Occipital lobe (tissue), 2 donors: ENCODE data around the gene PLA2G12A. TPM values are rescaled to one million over a fixed set of nuclear protein-coding genes. Genes with fewer than 3 reads are reported as not detected.

Experiments
- DNase-seq: peaks from one replicate; lab custom pipeline; 2025; lab: John Stamatoyannopoulos, UW
- total RNA-seq: library from RNA; depleted of rRNA; stranded (reverse); fragments of >200 nt; gene quantifications from one replicate; pipeline ENCODE4 v1.2.3, GENCODE V29; 2014

PLA2G12A gene
- total RNA-seq: 25.0 TPM

DNA sequence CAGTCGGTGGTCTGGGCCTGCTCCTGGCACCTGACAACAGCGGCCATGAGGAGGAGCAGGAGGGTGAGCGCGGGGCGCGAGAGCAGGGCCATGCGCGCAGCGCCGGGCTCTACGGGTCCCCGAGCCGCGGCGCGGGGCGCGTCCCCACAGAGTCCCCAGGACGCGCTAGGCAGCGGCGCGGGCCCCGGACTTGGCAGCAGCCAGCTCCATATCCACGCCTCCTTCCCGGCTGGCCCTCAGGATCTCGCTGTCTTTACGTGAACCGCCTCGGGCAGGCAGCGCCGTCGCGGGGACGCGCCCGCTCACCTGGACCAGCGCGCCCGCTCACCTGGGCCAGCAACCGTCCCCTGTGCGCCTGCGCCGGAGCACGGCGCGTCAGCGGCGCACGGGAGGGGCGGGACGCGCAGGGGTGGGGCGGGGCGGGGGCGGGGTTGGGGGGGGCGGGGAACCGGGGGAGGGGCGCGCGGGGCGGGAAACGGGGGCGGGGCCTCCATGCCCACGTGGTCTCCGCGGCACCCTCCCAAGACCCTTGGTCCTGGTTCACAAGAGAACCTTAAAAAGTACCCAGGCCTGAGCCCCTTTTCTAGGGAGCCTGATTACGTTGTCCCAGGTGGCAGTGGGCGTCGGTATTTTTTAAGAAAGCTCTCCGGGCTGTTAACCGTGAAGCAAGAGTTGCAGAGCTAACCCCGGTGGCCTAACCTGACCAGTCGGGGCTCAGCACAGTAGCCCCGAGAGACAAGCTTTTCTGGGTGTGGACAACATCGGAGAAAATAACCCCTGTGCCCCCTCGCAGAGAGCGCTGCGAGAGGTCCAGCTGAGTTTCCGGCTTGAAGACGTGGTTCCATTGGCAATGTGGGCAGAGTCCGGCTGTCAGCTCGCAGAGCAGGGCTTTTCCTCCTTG, at the start of gene PLA2G12A:
Gene PLA2G12A, minus strand, starts transcription at position 353 of the 901 bp plus-strand sequence. Its CDS starts 261 bp downstream, at position 92.
- peak; percentile 53 for DNase-seq

DNA sequence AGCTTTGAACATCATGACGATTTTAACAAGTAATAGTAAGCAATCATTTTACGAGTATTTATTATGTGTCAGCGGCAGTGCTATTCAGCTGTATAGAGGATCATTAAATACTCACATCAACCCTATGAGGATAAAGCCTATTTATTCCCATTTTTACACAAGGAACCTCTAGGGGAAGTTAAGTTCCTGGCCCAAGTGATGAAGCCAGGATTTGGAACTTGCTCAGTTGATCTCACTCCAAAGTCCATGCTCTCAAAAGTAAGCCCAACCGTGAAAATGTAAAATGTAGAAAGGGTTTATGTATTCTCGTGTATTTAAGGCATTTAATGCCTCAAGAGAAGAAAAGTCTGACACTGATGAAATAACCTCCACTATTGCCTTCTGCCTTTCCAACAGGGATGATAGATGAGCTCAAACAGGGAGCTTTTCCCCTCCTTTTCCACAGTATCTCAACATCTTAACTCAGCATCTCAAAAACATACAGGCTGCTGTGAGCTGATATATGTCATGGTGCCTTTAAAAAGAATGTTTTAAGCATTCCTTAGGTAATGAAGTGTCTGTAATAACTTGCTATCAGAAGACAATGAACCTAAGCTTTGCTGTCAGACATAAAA, 35.0 kb upstream of the PLA2G12A start:
- no peak for DNase-seq

DNA sequence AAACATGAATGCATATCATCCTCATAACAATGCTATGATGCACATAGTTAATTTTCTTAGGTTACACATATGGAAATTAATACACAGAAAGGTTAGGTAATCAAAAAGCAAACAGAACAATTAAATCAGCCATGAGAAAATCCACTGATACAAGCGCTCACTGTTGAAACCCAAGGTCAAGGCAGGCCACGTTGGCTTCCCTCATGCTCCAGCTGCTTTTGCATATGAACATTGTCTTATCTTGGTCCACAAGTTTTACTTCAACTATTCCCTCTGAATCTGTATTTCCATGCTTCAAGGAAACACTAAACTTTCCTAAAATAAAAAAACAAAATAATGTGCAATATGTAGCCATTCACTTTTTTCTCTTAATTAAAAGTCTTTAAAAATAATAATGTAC, 34.5 kb upstream of the PLA2G12A start:
- DNase-seq: no peak

DNA sequence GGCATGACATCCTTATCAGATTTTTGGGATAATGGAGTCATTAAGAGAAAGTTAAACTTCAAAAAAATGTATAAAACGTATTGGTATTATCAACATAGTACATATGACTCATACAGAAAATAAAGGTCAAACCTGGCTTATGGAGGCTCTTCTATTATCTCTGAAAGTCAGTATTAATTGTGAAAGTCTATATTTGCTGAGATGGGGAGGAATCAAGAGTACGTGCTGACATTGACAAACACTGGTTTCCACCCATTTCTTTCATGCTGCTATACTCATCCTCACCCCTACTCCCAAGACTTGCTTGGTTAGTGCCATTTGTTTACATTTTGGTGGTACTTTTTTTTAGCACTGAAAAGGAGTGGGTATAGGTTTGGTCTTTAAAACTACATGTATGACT, 30.8 kb upstream of the PLA2G12A start:
- DNase-seq: no peak

DNA sequence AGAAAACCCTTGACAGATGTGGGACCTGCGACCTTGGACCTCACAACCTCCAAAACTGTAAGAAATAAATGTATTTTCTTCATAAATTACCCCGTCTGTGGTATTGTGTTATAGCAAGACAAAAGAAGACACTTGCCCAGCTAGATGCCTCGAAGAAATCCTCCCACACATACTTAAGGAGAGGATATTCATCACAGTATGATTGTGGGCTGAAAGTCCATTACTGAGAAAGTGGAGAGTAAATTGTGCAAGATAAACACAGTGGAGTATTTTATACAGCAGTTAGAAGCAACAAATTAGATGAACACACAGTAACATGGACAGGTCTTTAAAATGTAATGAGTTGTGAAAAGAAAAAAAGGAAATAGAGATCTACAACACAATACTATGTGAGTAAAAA, 25.8 kb upstream of the PLA2G12A start:
- DNase-seq: no peak

DNA sequence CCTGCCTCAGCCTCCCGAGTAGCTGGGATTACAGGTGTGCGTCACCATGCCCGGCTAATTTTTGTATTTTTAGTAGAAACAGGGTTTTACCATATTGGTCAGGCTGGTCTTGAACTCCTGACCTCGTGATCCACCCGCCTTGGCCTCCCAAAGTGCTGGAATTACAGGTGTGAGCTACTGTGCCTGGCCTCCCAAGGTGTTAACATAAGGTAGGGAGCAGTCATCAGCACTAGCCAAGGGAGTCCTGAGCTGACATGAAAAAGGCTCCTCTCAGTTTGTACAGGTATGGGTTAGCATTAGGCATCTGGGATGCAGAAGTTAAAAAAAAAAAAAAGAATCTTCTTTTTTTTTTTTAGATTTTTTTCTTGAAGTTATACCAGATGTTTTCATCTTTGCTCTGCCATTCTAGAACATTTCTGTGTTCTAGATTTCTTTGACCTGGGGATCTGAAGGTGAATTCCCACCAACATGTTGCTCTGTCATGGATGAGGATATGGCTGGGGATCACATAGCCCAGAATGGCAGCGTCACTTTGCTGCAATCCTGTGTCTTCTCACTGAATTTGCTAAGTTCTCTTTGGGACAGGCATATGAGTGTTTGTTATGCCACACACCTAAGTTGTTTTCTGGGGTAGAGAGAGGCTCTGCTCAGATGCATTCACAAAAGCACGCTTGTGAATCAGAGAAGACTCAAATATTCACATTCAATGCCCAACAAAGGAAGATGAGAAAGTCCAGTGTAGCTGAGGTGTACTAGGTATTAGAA, 24.4 kb upstream of the PLA2G12A start:
- DNase-seq: no peak

DNA sequence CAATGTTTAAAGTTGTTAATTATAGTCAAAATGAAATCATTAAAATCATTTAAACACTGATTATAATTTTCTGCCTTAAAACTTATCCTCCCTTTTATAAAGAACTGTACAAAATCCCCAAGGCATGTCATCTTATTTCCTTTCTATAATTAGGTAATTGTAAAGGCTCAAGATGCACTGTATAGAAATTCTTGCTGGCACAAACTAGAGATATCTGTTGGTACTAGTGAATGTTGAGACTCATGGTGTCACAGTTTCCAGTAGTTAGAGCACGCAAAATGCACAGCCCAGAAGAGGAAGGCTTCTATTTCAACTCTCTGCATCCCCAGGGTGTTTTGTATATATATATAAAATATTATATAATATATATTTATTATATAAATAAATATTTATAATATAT, 22.7 kb upstream of the PLA2G12A start:
- DNase-seq: no peak

DNA sequence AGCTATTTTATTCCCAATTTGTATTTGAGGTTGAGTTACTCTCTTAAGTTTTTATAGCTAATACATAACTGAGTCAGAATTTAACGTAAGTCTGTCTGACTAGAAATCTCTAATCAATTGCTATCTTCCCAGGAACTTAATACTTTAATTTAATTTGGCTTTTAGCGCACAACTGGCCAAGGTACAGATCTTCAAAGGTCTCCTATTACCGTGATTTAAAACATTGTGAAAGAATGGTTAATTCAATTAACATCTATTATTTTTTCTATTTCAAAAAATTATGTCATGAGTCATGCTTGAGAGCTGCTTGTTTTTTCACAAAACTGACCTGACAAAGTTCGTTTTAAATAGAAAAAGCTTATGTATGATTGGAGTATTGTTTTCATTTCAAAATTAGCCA, 22.0 kb upstream of the PLA2G12A start:
- no peak for DNase-seq

DNA sequence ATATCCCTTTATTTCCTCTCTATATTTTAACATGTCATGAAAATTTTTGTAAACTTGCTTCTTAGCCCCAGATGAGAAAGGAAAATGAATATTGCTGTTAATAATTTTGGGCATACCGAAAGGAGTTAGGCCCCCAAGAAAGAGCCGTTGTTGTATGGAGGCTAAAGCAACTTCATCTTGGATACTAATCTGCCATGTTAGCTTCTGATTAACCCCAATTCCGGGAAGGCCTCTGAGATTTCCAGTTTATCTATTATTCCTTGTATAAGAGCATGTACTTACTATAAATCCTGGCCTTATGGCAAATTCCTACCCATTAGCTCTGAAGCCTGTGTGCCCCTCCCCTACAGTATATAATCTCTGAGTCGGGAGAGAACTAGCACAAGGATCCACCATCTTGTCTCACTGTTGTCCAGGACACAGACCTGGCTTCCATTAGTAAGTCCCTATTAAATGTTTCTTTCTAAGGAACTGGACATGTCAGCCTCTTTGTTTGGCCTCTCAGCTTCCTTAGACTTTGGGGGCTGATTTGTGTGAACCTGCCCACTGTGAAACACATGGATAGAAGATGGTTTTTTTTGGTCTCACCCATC, 20.9 kb upstream of the PLA2G12A start:
- DNase-seq: no peak

DNA sequence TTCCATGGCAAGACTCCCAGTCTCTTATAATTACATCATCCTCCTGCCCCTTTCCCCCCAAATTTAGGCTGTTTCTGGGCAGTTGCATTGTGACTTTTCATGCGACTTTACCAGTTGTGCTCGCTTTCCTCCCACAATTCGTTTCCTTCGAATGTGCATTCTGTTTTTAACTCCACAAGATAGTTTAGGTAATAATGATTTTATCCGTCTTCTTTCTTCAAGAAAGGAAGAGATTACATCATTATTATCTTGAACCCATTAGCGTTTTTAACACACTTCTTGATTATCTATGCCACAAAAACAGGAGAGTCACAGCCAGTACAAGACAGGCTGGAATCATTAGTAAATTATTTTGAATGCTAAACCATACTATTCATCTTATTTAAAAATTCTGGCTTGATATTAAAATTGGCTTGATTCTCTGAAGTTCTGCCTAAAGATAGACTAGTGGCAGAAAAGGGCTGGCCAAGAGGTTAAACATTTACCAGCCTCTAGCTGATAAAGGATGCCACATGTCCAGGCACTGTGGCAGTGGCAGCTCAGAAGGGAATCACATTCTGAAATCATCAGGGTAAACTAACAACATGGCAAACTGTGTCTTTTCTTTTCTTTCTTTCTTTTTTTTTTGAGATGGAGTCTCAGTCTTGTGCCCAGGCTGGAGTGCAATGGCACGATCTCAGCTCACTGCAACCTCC, 19.7 kb upstream of the PLA2G12A start:
- DNase-seq: no peak

DNA sequence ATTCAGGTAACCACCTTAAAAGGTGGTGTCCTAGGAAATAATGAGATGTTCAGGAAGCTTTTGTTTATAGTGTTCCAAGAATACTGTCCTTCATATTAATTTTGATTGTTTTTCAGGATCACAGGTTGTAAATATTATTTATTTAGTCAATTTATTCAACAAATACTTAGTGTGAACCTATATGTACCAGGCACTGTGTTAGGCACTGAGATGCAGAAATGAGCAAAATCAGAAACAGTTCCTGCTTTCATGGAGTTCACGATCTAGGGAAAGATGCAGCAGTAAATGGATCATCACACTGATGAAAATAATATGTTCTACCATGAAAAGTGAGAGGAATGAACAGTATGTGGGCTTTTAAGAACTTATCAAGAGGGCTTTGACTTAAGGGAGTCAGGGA, 18.2 kb upstream of the PLA2G12A start:
- DNase-seq: no peak

DNA sequence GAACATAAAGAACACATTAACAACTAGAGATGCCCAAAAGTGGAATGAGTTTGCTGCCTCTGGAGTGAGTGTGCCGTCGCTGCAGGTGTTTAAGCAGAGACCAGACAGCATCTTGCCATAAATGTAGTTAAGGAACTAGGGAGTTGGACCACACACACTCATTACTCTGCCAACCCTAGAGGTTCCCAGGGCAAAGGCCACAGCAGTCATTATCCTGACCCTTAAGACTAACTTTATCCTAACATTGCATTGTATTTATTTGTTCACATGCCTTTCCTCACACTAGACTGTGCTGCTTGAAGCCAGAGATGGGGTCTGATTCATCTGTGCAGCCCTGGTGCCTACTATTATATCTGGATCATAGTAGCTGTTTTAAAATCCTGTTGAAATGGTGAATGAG, 16.9 kb upstream of the PLA2G12A start:
- no peak for DNase-seq

DNA sequence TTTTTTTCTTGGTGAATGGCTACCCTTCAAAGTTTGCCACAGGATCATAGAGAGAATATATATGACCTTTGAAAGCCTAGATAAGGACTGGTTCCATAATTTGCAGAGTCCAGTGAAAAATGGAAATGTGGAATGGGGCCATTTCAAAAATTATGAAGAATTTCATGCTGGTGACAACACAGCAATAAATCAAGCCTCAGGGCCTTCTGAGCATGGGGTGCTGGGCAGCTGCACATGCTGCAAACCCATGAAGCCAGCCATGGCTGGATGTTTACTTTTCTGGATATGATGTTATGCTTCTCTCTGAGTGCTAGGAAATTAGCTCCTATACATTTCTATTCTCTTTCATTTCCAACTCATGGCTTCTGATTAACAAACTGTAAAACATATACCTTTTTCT, 16.0 kb upstream of the PLA2G12A start:
- no peak for DNase-seq

DNA sequence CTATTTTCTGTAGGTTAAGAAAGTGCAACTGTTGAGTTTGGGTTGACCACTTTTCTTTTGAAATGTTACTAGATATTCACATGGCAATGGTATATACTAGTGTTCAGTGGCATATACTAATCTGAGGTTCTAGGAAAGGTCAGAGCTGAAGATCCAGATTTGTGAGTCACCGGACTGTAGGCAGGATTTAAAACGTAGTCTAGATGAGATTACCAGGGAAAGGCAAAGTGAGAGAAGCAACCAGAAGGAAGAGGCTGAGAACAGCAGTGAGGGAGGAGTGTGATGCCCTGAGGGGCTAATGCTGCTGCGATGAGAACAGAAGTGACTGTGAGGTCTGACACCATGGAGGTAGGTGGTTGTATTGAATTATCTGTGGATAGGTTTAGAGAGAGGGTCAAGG, 9.7 kb upstream of the PLA2G12A start:
- DNase-seq: no peak

DNA sequence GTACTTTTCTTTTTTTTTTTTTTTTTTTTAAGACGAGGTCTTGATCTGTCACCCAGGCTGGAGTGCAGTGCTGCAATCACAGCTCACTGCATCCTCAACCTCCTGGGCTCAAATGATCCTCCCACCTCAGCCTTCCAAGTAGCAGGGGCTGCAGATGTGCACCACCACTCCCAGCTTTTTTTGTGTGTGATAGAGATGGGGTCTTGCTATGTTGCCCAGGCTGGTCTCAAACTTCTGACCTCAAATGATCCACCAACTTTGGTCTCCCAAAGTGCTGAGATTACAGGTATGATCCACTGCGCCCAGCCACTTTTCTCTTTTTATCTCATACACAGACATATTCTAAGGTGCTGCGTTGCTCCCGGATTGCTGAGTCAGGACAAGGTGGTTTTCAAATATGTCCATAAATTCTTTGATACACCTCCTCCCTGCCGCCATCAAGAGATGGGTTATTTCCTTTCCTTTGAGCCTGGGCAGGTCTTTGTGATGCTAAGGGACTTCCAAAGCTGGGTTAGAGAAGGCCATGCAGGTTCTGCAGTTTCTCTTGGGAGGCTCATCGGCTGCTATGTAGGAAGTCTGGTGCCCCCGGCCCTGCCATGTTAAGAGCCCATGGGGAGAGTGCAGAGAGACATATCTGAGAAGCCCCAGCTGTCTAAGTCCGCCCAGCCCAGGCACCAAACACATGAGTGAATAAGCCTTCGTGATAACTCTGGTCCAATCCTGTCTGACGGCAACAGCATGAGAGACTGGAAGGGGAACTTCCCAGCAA, 8.4 kb upstream of the PLA2G12A start:
- DNase-seq: no peak

DNA sequence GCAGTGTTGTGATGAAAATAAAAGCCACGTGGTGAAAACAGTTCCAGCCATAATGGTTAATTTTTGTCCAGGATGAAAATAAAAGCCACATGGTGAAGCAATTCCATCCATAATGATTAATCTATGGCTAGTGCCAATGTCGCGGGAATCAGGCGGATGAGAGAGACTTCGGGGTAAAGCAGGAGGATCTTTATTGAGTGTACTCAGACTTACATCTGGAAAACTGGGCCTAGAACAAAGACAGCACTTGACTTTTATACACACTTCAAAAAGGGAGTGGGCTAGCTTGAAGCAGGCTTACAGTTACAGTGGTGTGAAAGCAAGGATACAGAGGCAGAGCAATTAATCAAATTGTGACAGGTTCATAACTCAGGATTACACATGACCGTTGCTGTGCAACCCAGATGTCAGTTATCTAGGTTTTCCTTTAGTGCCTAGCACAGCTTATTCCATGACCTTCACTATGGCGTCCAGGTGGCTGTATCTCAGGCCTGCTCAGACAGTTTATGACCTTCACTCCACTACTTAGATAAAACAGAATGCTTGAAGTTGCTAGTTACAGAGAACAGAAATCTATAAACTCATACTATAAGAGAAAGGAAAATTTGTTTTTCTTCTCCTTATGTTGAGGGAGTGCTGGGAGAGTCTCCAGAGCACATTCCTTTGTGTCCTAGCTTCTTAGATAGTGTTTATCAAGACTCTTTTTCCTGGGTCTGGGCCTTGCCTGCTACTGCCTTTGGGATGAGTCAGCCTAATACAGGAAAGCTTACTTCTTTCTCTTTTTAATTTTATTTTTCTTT, 5.9 kb upstream of the PLA2G12A start:
- DNase-seq: no peak

DNA sequence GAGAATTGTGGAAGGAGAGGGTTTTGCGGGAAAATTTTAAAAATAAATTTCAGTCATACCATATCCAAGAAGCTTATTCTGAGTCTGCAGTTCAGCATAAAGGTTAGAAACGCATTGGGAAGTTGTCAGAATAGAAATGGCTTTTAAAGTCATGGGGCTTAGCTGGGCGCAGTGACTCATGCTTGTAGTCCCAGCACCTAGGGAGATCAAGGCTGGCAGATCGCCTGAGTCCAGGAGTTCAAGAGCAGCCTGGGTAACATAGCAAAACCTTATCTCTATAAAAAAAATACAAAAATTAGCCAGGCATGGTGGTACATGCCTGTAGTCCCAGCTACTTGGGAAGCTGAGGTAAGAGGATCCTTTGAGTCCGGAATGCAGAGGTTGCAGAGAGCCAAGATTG, 3.9 kb upstream of the PLA2G12A start:
- no peak for DNase-seq

DNA sequence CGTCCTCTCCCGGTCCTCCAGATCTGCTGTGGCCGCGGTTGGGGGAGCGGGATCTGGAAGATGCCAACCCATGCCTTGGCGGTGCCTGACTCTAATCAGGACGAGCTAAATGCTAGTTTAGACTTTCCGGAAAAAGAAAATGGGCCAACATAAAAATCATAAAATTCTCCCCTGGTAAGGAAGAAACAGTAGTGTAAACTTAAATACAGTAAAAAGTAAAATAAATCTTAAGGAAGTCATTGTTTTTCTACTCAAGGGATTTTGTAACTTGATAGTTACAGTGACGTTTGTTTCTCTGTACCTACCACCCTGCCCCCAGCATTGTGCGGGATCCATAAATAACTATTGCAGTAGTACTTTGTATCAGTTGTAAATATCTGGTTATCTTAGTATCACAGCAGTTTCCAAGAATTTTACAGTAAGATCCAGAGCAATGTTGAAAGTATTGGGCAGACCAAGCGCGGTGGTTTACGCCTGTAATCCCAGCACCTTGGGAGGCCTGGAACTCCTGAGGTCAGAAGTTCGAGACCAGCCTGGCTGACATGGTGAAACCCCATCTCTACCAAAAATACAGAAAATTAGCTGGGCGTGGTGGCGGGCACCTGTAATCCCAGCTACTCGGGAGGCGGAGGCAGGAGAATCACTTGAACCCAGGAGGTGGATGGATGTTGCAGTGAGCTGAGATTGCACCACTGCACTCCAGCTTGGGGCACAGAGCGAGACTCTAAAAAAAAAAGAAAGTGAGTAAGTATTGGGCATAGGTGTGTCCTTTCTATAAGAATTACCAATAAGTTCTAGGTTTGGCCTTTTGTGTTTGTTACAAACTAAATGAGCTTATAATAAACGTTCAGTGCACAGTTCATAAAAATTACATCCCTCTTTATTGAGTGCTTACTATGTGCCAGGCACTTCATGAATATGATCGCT, 1.0 kb upstream of the PLA2G12A start:
- no peak for DNase-seq
